ENCODE measurements around the gene EREG. TPM values are rescaled to one million over a fixed set of nuclear protein-coding genes. Genes with fewer than 3 reads are reported as not detected.

EREG gene
- 2.7 and 3.8 TPM in 2 replicates for total RNA-seq (2014; rRNA removed; shearing (Covaris generic))
- polyA plus RNA-seq (2014; cell fraction: nucleus; rRNA removed) = 0.28 and 0.48 TPM in 2 replicates

- DNase-seq (ENCODE audit: extremely low read depth, low read depth) = no peak
Observed at GRCh38 chr4:74364652-74365491, at the start of gene EREG. Gene EREG, plus strand, starts transcription at chr4:74365145. Its CDS starts 164 bp downstream, at chr4:74365309.

- no peak for DNase-seq (ENCODE audit: extremely low read depth, low read depth)
Observed at GRCh38 chr4:74315376-74315775, 49.6 kb upstream of the EREG start.

- DNase-seq (ENCODE audit: extremely low read depth, low read depth) = peak; percentile 64
Observed at GRCh38 chr4:74316397-74316796, 48.5 kb upstream of the EREG start.

- no peak for DNase-seq (ENCODE audit: extremely low read depth, low read depth)
Observed at GRCh38 chr4:74317616-74318246, 47.2 kb upstream of the EREG start.

GRCh38 chr4:74318276-74318675 is 46.7 kb upstream of the EREG start:
- no peak for DNase-seq (ENCODE audit: extremely low read depth, low read depth)

- no peak for DNase-seq (ENCODE audit: extremely low read depth, low read depth)
Observed at GRCh38 chr4:74319470-74319869, 45.5 kb upstream of the EREG start.

- peak; percentile 69 for DNase-seq (ENCODE audit: extremely low read depth, low read depth)
Observed at GRCh38 chr4:74320559-74321118, 44.3 kb upstream of the EREG start.

GRCh38 chr4:74322301-74322700 is 42.6 kb upstream of the EREG start:
- DNase-seq (ENCODE audit: extremely low read depth, low read depth) = no peak

- DNase-seq (ENCODE audit: extremely low read depth, low read depth) = no peak
Observed at GRCh38 chr4:74323663-74324062, 41.3 kb upstream of the EREG start.

- DNase-seq (ENCODE audit: extremely low read depth, low read depth) = no peak
Observed at GRCh38 chr4:74324262-74324661, 40.7 kb upstream of the EREG start.

- DNase-seq (ENCODE audit: extremely low read depth, low read depth) = no peak
Observed at GRCh38 chr4:74325886-74326285, 39.1 kb upstream of the EREG start.

- DNase-seq (ENCODE audit: extremely low read depth, low read depth) = no peak
Observed at GRCh38 chr4:74327762-74328161, 37.2 kb upstream of the EREG start.

GRCh38 chr4:74328501-74328900 is 36.4 kb upstream of the EREG start:
- DNase-seq (ENCODE audit: extremely low read depth, low read depth) = no peak

GRCh38 chr4:74329307-74329706 is 35.6 kb upstream of the EREG start:
- no peak for DNase-seq (ENCODE audit: extremely low read depth, low read depth)

GRCh38 chr4:74330295-74330750 is 34.6 kb upstream of the EREG start:
- DNase-seq (ENCODE audit: extremely low read depth, low read depth) = no peak

- DNase-seq (ENCODE audit: extremely low read depth, low read depth) = no peak
Observed at GRCh38 chr4:74331252-74331651, 33.7 kb upstream of the EREG start.

GRCh38 chr4:74331944-74332343 is 33.0 kb upstream of the EREG start:
- DNase-seq (ENCODE audit: extremely low read depth, low read depth) = no peak

GRCh38 chr4:74334636-74335035 is 30.3 kb upstream of the EREG start:
- DNase-seq (ENCODE audit: extremely low read depth, low read depth) = no peak

- DNase-seq (ENCODE audit: extremely low read depth, low read depth) = no peak
Observed at GRCh38 chr4:74335341-74336021, 29.5 kb upstream of the EREG start.

GRCh38 chr4:74338792-74339333 is 26.1 kb upstream of the EREG start:
- DNase-seq (ENCODE audit: extremely low read depth, low read depth) = peak; percentile 44

GRCh38 chr4:74339501-74339900 is 25.4 kb upstream of the EREG start:
- DNase-seq (ENCODE audit: extremely low read depth, low read depth) = no peak

Measured in NCI-H460 (cell line).